GM08714 (cell line): ENCODE data around the gene CHRD.
"Not testable (repeated sequence)": the region's sequence is repeated elsewhere in the genome, so short reads cannot be mapped to it uniquely, and the experiment has no call there.

Experiments
- H3K4me3 ChIP-seq: fragments of 200-500 bp; sonication (Bioruptor generic); 2 replicates; pipeline ENCODE4 v1.5.1; 2014; ENCODE audit warnings: mild to moderate bottlenecking, low read length, inconsistent platforms
- ZNF274 ChIP-seq: IDR thresholded peaks from 2 replicates; pipeline ENCODE4 v1.6.1; 2012; ENCODE audit warnings: mild to moderate bottlenecking, low read depth, low read length

The CHRD gene

DNA sequence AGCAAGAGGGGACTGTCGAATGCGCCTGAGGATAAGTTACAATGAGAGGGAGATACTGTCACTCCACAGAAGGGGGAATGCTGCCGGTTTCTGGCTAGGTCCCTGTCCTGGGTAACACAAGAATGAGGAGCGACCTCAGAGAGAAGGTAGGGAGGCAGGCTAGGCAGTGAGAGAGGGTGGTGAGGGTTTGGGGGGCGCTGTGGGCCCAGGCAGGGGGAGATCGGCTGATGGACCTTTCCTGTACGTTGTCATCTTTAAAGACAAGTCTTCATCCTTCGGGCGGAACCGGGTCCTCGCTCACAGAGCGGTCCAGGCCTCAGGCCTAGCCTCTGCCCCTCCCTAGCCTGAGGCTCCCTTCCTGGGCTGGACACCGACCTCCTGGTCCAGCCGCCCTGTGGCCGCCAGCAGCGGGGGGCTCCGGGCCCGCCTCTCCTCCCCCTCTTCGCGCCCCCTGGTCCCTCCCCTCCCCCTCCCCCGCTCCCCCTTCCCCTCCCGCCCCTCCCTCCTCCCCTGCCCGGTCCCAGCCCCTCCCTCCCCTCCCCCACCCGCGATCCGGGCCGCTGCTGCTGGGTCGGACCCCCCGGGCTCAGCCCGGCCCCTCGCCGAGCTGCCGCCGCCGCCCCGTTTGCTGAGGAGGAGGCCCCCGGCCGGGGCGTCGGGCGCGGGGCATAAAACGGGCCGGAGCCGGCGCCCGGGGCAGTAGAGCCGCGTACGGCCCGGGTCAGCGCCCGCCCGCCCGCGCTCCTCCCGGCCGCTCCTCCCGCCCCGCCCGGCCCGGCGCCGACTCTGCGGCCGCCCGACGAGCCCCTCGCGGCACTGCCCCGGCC lies at the start of gene CHRD:
Gene CHRD, plus strand, starts transcription at position 697 of the 827 bp plus-strand sequence. CDS start 265 bp downstream, outside the sequence.
- H3K4me3 ChIP-seq = no peak within 1 kb of the TSS
- no peak for TF ChIP-seq ZNF274

DNA sequence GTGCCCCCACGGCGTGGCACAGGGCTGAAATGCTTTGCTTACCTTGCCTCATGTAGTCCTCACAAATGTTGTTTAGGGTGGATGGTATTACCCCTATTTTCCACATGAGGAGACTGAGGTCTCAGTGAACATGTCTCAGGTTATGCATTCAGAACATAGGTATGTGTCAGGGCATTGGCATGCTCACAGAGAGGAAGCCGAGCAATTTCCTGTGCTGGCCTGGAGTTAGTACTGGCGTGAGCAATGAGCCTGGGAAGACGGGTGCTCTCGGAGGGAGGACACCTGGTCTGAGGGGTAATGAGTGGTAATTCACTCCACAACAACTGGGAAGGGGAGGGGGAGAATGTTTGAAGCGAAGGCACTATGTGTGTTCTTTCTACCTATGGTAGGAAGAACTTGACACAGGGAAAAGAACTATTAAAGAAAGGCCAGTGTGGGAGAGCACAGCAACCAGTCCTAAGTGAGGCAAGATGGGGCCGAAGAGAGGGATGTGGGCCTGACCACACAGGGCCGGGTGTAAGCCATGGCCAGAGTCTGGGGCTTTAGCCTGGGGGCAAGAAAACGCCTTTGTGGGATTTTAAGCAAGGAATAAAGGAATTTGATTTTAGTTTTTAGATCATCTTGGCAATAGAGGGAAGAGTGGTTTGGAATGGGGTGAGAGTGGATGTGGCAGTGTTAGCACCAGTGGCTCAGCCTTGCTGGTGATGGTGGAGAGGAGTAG lies 47.3 kb upstream of the CHRD start:
- H3K4me3 ChIP-seq = no peak overlapping the region
- TF ChIP-seq ZNF274 = no peak

DNA sequence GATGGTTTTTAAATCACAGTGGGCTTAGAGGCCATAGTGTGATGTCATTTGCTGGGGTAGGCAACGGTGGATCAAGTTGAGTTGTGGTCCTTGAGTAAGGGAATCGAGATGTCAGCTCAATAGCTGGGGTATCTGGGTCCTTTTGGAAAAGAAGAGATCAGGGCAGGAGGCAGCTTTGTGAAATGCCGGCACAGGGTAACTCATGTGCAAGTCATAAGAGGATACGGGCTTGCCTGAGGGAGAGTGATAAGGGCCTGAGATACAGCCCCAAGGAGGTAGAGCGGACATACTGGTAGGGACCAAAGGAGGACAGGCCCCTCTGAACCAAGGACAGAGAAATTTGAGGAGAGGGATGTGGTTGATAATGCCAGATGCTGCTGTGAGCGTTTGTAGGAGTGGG lies 46.7 kb upstream of the CHRD start:
- H3K4me3 ChIP-seq = no peak overlapping the region
- TF ChIP-seq ZNF274 = no peak

DNA sequence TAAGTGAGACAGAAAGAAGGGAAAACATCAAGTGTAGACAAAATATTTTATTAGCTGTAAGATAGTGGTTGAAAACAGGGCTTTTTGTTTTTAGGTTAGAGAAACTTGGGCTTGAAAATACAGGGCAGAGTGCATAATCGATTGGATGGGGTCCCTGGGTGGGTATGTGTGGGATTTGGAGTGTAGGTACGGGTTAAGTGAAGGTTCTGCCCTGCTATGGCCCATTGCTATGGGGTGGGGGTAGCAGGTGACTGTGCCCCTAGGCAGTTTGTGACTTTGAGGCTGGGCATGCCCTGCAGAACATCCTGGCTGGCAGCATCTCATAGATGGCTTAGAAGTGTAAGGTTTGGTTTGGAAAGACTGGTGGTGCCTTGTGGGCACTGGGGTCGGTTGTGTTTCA lies 46.2 kb upstream of the CHRD start:
- no peak for TF ChIP-seq ZNF274
- no peak overlapping the region for H3K4me3 ChIP-seq

DNA sequence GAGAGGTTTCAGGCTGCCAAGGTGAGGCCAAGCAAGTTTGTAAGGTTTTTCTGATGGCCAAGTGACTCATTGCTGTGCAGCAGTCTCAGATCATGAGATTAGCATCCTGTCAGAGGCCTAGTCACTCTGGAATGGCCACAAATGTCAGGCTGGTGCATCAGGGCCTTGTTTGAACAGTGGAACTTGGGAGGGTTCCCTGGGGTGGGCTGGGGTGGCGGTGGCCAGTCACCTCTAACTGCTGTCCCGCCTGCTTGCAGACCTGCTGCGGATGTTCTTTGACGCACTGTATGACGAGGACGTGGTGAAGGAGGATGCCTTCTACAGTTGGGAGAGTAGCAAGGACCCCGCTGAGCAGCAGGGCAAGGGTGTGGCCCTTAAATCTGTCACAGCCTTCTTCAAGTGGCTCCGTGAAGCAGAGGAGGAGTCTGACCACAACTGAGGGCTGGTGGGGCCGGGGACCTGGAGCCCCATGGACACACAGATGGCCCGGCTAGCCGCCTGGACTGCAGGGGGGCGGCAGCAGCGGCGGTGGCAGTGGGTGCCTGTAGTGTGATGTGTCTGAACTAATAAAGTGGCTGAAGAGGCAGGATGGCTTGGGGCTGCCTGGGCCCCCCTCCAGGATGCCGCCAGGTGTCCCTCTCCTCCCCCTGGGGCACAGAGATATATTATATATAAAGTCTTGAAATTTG lies 45.2 kb upstream of the CHRD start:
- no peak for TF ChIP-seq ZNF274
- no peak overlapping the region for H3K4me3 ChIP-seq

DNA sequence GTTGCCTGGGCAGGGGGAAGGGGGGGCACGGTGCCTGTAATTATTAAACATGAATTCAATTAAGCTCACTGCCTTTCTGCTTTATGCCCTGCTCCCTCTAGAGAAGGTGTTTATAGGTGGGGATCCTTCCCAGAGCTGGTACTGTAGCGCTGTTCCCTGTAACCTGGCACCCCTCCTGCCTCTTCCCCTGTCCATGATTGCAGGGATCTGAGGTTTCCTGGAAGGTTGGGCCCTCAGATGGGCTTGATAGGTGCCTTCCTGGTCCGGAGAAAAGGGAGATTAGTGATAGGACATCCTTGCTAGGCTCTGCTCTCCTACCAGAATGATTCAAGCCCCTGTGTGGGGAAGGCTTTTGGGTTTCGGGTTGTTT lies 44.6 kb upstream of the CHRD start:
- no peak for TF ChIP-seq ZNF274
- H3K4me3 ChIP-seq = no peak overlapping the region; the same call in 1 of the 2 replicates

DNA sequence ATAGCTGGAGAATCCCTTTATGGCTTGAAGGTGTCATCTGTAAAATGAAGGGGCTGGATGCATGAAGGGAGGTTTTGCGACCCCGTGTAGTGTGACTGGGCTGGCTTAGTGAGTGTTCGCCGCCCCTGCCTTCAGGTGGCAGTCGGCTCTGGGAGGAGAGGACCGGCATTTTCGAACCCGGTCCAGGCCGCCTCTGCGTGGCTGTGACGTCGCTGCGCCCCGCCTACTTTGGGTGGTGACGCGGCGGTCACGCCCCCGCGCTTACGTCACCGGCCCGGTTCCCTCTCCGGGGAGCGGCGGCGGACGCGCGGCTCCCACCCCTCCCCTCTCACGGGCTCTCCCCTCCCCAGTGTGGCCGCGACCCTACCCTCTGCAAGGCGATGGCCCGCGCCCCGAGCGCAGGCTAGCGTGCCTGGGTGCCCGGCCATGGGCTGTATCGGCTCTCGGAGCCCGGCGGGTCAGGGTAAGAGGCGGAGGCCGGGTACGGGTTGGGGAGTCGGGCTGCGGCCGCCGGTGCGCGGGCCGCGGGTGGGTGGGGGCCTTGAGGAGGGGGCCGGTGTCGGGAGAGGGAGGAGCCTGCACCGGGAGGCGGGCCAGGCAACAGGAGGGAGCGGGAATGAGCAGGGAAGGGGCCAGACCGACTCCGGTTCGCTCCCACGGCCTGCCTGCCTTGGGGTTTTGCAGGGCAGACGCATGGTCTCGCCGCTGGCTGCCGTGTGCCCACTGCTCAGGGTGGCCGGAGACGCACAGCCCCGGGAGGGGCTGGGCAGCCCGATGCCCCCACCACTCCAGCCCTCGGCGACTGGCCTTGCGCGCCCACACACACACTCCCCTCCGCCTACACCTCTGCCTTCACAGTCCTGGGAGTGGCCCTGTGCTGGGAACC lies 44.0 kb upstream of the CHRD start:
- no peak for TF ChIP-seq ZNF274
- peak overlapping the region; percentile 63; the same call in 1 of the 2 replicates for H3K4me3 ChIP-seq

DNA sequence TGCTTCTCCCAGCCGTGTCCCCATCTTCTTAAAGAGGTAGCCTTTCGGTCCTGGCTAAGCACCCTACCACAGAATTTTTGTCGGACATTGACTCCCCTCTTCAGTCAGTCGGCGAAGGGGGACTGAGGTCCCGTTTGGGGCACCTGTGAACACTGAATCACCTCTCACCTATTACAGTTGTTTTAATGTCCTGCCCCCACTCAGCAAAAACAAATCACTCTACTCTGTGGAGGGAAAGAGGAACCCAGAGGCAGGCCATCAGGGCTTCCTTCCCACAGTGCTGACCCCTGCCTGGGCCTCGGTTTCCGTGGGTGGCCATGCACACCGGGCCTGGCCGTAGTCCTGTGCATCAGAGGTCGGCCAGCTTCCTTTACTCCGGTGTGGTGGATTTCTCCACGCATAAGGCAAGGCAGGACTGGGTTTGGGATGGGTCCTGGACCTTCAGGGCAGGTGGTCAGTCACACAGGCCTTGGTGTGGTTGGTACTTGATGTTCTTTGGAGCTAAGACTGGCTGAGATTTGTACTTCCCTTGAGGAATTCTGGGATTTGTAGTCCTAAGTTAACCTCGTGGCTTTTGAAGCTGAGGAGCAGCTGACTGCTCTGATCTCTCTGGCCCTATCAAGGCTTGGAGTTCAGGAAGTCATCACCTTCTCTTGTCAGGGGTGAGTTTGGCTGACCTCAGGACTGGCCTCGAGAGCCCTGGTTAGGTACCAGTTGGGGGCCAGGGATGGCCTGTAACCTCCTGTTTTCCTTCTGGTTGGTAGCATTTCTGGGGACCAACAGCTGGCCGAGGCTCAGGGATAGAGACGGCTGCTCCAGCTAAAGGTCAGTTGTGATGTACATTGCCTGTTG lies 43.1 kb upstream of the CHRD start:
- no peak for TF ChIP-seq ZNF274
- peak overlapping the region; percentile 63; the same call in 1 of the 2 replicates for H3K4me3 ChIP-seq

DNA sequence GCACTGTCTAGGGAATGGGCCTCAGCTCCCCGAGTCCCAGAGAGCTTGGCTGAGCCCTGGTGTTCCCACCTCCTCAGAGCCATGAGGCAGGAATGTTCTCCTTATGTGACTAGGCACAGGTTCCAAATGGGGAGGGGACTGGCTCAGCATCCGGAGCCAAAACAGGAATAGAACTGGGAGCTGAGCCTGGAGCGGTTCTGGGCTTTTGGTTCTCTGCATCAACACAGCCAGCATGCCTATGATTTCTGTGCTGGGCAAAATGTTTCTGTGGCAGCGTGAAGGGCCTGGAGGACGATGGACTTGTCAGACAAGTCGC lies 42.5 kb upstream of the CHRD start, which contains the start of gene FAM131A:
Gene FAM131A, plus strand, starts transcription at position 202 of the 316 bp plus-strand sequence. Its CDS starts 31 bp downstream, at position 233.
- TF ChIP-seq ZNF274 = no peak
- H3K4me3 ChIP-seq = peak within 1 kb of the TSS; percentile 63; the same call in 1 of the 2 replicates

DNA sequence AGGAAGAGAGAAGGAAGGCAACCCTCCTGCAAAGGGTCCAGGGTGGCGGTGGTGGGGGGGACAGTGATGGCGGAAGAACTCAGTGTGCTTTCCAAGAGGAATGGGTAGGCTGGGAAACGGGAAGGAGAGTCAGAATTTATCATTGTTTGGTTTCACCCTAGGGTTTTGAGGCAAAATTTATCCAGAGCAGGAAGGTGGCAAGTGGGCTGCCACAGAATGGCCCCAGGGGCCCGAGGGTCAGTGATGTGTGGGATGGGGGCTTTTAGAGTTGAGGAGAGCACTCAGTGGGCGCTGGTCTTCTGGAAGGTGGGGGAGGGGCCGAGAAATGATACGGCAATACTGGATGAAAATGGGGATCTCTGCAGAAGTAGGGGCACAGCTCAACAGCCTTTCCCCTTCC lies 41.9 kb upstream of the CHRD start:
- no peak for TF ChIP-seq ZNF274
- H3K4me3 ChIP-seq = no peak overlapping the region

DNA sequence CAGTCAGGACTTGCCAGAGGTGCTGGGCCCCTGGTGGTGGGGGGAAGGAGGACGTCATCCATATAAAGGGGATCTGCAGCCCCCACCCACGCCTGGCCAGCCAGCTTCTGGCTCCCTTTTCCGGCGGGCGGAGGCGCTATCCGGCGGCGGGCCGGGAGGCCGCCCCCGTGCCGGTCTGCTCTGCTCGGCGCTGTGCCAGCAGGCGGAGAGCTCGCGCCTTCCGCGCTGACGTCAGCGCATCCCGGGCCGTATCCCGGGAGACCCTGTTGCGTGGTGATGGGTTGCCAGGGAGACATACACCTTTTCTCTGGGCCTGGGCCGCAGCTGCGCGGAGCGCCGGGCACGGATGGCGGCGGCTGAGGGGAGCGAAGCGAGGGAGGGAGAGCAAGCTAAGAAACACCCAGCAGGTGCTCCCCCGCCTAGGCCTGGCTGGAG lies 41.3 kb upstream of the CHRD start:
- TF ChIP-seq ZNF274 = no peak
- H3K4me3 ChIP-seq = no peak overlapping the region

DNA sequence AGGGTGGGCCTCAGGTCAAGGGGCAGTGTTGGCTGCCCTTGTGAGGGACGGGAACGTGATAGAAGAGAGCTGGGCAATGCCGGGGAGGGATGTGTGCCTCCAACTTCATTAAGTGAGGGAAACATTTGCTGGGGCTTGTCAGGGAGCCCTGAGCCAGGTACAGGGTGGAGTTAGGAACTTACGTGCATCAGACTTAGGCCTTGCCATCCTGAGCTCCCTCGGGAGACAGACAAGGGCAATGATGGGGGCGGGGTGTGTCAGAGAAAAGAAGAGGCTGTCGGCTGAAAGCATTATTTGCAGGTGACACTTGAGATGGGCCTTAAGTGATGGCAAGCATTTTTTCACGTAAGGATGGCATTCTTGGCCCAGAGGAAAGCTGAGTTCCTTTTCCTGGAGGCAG lies 40.9 kb upstream of the CHRD start:
- no peak for TF ChIP-seq ZNF274
- no peak overlapping the region for H3K4me3 ChIP-seq

DNA sequence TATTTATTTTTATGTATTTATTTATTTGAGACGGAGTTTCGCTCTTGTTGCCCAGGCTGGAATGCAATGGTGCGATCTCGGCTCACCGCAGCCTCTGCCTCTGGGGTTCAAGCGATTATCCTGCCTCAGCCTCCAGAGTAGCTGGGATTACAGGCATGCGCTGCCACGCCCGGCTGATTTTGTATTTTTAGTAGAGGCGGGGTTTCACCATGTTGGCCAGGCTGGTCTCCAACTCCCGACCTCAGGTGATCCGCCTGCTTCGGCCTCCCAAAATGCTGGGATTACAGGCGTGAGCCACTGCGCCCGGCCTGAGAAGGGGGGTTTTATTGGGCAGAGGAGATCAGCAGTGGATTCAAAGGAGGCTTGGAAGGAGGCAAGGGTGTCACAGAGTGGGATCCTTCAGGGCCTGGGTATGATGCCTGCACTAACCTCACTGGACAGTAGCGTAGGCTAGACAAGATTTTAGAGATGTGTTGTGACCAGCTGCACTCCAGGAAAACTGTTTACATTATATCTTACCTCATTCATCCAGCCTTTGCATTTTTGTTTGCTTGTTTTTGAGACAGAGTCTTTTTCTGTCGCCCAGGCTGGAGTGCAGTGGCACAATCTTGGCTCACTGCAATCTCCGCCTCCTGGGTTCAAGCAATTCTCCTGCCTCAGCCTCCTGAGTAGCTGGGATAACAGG lies 40.3 kb upstream of the CHRD start:
- H3K4me3 ChIP-seq = not testable (repeated sequence)
